A549 treated with CORT108297 at 1 μM for 4 hours (cell line): ENCODE measurements around the gene NOP53. TPM values are rescaled to one million over a fixed set of nuclear protein-coding genes. Genes with fewer than 3 reads are reported as not detected.

Experiments
- total RNA-seq: library from RNA; stranded (reverse); fragments of 200-300 nt; extraction: Qiagen RNA extraction; gene quantifications from 5 replicates; pipeline ENCODE4 v1.2.3, GENCODE V29; 2022

Gene NOP53
- 239 to 288 TPM (median 245 TPM) in 5 replicates for total RNA-seq

GRCh38 chr19:47745010-47745901 is at the start of gene NOP53:
NOP53 (plus strand) TSS chr19:47745546; CDS start chr19:47745560, 14 bp downstream.

GRCh38 chr19:47713046-47714021 is 32.0 kb upstream of the NOP53 start, which contains the start of gene EHD2:
EHD2 (plus strand) TSS chr19:47713422; CDS start chr19:47716613, 3,191 bp downstream.

GRCh38 chr19:47778049-47778953 is 33.0 kb downstream of the NOP53 start, which contains the start of gene SELENOW:
SELENOW (plus strand) TSS chr19:47778703; CDS start chr19:47778786, 83 bp downstream.

DNA sequence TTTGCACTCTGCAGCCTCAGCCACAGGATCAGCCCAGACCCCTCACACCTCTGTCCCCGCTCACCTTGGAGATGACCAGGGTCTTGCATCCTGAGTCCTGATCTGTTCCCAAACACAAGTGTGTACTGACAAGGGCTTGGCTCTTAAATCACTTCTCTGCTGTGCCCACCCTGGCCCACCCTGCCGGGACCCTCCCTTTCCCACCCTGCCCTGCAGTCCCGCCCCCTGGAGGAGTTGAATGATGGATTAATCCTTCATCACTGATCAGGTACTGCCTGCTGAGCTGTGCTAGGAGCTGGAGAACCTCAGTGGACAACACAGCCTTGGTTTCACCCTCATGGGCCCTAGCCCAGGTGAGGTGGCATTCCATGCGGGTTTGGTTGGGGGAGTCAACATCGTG is 59.1 kb downstream of the NOP53 start, which contains the start of gene TPRX1:
Gene TPRX1, minus strand, starts transcription at position 101 of the 400 bp plus-strand sequence. Its CDS starts 12 bp downstream, at position 89.

Other genes with a start within 250 kb of the NOP53 start
- gene NAPA, start 230.5 kb upstream of the NOP53 start, total RNA-seq: 83.4 to 113 TPM (median 98.9 TPM) in 5 replicates
- not detected in 5 replicates for gene ZNF541, start 172.4 kb upstream of the NOP53 start, total RNA-seq
- gene BICRA, start 136.4 kb upstream of the NOP53 start, total RNA-seq: 10.7 to 16.1 TPM (median 13.6 TPM) in 5 replicates
- gene EHD2, start 32.1 kb upstream of the NOP53 start, total RNA-seq: 119 to 156 TPM (median 141 TPM) in 5 replicates
- gene SELENOW, start 33.2 kb downstream of the NOP53 start, total RNA-seq: 96.0 to 171 TPM (median 161 TPM) in 5 replicates
- not detected in 5 replicates for gene TPRX1, start 59.0 kb downstream of the NOP53 start, total RNA-seq
- not detected in 5 replicates for gene CRX, start 76.4 kb downstream of the NOP53 start, total RNA-seq
- gene TPRX2, start 113.7 kb downstream of the NOP53 start, total RNA-seq: not detected in 5 replicates
- gene SULT2A1, start 140.8 kb downstream of the NOP53 start, total RNA-seq: not detected in 5 replicates
- not detected in 5 replicates for gene BSPH1, start 246.6 kb downstream of the NOP53 start, total RNA-seq
- gene ELSPBP1, start 249.1 kb downstream of the NOP53 start, total RNA-seq: not detected in 5 replicates